Hematopoietic multipotent progenitor cell treated with erythropoietin and hydrocortisone succinate and interleukin-3 and kit ligand, for 4 days (in vitro differentiated cells): Measurements from ENCODE around the gene KIAA1217.
"Not testable (repeated sequence)": the region's sequence is repeated elsewhere in the genome, so short reads cannot be mapped to it uniquely, and the experiment has no call there.

Source experiments
- DNase-seq: peaks from one replicate; pipeline ENCODE4 v3.0.0-alpha.2; 2015

Gene KIAA1217

DNA sequence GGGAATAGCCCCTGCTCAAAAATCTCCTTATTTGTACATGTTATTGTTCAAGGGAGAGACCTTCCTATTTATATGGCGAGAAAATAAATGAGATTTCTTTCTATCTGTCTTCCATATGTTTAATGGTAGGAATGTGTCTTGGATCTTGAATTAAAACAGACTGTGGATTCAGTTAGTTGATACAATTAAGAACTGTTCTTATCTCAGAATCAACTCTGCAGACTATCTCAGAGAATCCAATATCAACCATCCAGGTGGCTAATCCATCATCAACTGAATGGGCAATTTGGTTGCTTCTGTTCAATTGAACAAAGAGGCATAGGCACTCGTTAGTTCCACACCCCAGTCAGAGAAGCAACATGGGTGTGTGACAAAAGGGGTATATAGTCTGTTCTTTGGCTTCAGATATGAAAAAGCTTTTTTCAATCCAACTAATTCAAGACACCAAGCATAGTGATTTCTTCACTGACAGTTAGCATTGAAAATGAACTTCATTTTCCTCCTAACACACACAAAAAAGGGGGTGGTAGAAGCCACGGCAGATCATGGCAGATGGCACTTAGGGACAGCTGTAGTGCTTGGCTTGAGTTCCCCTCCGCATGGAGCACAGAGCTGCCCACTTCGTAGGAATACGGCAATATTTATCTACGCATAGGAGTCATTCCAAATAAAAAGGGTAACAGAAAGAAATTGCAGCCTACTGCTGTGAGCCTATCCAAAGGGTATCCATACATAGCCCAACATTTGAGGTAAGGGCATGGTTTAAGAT lies 135.9 kb downstream of the KIAA1217 start:
- no peak for DNase-seq

GRCh38 chr10:24346877-24347519 lies 138.1 kb downstream of the KIAA1217 start:
- DNase-seq: no peak

GRCh38 chr10:24349379-24350001 lies 140.6 kb downstream of the KIAA1217 start:
- DNase-seq: no peak

- DNase-seq: no peak
These were observed 141.4 kb downstream of the KIAA1217 start for GRCh38 chr10:24350070-24350921.

DNA sequence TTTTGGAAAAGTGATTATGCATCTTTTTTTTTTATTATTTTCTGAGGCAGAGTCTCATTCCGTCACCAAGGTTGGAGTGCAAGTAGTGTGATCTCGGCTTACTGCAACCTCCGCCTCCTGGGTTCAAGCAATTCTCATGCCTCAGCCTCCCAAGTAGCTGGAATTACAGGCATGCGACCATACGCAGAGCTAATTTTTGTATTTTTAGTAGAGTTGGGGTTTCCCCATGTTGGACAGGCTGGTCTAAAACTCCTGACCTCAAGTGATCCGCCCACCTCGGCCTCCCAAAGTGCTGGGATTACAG lies 141.9 kb downstream of the KIAA1217 start:
- not testable (repeated sequence) for DNase-seq

GRCh38 chr10:24351961-24352360 lies 143.0 kb downstream of the KIAA1217 start:
- no peak for DNase-seq

DNA sequence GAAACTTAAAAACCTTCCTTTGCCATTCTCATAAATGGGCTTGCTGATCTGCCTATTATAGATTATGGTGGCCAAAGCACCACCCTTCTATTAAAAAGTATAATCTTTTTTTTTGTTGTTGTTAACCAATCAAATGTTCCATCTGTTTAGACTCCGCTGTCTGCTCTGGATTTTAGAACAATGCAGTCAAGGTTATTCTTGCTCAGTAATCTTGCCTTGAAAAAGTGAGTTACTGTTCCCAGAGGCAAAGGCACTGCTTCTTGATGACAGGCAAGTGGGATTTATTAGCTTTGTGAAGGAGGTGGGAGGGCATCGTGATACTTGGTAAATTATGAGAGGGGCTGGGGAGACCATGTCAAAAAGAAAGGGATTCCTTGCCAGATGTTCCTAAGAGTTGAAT lies 143.5 kb downstream of the KIAA1217 start:
- DNase-seq: no peak

- no peak for DNase-seq
These were observed 144.4 kb downstream of the KIAA1217 start for GRCh38 chr10:24353319-24353718.

DNA sequence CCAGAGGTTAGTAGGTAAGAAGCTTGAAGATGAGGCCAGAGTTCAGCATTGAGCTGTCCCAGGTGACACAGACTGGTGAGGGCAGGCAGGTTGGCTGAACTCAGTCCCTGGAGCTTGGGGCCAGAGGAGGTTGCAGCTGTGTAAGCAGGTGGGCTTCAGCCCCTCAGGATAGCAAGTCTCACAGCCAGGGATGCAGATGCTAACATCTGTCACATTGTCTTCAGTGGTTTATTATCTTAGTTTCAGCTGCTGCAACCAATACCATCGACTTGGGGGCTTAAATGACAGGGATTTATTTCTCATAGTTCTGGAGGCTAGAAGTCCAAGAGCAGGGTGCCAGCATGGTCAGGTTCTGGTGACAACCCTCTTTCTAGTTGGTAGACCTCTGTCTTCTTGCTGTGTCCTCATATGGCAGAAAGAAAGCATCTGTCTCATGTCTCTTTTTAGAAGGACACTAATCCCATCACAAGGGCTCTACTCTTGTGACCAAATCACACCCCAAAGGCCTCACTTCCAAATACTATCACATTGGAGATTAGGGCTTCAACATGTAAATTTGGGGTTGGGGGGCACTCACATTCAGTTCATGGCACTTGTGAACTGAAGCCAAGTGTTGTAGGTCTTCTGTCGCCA lies 146.2 kb downstream of the KIAA1217 start:
- no peak for DNase-seq

GRCh38 chr10:24357344-24358004 lies 148.5 kb downstream of the KIAA1217 start:
- DNase-seq: no peak

- DNase-seq: no peak
These were observed 149.1 kb downstream of the KIAA1217 start for GRCh38 chr10:24358022-24358421.

GRCh38 chr10:24360282-24361127 lies 151.6 kb downstream of the KIAA1217 start:
- peak; percentile 70 for DNase-seq

- DNase-seq: peak; percentile 10
These were observed 154.1 kb downstream of the KIAA1217 start for GRCh38 chr10:24363070-24363469.

- no peak for DNase-seq
These were observed 158.8 kb downstream of the KIAA1217 start for GRCh38 chr10:24367688-24368087.

DNA sequence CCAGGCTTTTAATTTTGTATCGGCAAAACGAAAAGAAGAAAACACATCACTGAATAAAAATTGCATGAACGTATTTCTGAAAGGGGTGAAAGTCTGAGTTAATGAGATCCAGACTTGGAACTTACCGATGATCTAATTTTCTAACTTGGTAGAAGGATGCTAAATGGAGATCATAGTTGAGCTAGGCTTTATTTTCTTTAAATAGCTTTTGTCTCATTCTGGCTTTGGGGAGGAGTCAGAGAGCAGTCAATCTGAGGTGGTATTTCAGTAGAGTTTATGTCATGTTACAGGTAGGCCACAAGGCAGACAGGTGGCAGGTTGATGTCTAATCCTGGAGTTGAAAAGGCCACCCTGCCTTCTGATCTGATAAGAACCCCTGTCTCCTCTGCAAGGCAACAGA lies 161.9 kb downstream of the KIAA1217 start:
- DNase-seq: no peak

DNA sequence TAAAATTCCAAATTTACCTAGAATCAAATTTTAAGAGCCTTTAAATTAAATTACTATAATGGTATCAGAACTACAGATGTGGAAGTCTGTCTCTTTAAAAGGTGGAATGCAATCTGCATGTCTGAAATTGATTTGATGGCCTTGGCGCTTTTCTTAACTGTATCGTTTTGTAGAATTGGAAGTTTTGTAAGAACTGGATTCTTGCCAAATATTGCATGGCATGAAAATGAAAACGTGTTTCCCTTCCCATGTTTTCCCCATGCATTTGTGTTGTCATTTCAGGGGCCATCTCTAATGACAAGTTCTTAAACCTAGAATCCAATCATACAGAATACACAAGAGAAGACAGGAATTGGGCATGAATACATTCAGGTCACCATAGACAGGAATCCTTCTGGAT lies 162.5 kb downstream of the KIAA1217 start:
- DNase-seq: no peak

DNA sequence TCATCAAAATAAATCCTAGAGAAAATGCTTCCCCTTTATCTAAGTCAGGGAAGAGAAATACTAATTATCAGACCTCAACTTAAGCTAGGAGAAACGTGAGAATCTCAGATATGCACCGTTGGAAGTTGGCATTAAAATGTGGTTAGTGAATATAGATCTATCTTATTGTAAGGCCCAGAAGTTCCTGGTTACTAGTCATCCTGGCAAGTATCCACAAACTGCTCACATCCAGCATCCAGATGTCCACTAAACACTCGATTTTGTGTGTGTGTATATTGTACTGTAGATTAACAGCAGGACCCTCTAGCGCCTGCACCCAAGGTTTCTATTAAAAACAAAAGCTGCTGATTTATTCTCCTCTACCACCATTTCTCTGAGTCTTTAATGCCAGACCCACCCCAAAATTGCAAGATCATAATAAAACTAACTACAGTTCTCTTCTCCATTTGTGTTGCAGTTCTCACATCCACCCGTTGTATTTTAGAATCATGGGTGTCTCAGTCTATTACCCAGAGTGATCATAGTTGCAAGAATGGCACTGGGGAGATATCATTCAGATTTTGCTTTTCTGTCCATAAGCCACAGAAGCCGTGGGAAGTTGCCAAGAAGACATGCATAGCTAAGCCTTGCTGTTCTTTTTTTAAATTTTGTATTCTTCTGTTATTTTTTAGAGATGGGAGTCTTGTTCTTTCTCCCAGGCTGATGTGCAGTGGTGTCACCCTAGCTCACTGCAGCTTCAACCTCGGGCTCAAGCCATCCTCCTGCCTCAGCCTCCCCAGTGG lies 165.4 kb downstream of the KIAA1217 start:
- DNase-seq: no peak

DNA sequence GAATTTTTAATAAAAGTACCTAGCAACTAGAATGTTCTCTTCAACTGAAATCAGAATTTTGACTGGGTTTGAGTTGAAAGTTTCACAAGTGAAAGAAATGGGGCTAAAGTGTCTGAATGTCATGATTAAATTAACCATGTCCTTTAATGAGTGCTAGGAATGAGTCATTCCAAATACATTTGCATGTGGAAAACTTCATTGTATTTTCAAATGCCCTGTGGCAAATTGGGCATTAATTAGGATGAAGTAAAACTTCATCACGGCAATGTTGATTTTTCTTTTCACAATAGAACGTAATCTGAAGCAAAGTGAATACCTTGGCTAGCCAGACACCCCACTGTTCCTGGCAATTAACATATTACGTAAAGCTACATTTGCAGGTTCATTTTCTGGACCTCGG lies 166.6 kb downstream of the KIAA1217 start:
- DNase-seq: no peak

DNA sequence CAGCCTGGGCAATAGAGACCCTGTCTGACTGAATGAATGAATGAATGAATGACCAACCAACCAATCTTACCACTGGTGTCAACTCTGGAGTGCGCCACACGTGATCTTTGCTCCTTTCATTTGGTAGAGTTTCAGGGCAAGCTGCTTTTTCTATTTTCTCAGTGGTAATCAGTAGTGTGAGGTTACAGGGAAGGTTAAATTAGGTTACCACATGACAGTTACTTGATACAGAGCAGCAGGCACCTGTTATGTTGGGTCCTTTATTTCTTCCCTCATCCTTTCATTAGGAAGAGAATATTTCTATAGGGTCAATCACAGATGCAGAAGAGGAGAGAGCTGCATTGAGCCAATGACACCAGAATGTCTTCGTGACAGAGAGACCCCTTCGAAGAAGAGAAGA lies 167.8 kb downstream of the KIAA1217 start:
- DNase-seq: no peak

DNA sequence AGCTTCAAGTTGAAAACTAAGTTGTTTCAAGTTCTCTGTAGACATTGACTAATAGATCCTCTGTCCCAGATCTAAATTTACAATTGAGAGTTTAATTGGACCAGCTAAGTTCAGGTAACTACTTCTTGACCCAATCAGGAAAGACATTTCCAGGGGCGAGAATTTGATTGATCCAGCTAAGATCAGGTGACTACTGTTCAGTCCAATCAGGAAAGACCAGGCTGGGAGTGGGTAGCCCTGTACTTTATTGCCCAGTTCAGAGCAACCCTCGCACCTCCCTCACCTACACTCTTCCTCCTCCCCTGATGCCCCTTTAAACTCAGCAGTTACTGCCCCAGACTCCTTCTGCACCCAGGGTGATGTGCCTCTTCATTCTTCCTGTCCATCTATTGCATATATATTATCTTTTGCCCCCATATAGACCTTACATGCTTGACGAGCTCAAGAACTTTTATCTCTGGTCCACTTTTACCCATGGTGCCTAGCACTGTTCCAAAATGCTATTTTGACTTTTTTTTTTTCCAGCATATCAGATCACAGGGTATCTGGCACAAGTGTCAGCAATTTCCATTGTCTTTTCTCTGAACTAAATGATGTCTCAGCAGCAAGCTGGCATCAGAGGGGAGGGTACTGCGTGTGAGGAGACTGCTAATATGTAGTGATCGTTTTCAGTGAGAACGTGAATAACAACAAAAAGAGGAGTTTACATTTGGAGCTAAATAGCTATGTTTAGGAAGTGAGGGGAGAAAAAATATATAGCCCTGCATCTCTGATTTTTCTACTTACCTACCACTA lies 169.4 kb downstream of the KIAA1217 start:
- DNase-seq: no peak
